Stimulated activated CD8-positive, alpha-beta memory T cell treated with anti-CD3 and anti-CD28 coated beads, Interleukin-15, amount 100 ng/mL, for 48 hours (primary cell): Measurements from ENCODE around the gene CCNY.
"Not testable (repeated sequence)": the region's sequence is repeated elsewhere in the genome, so short reads cannot be mapped to it uniquely, and the experiment has no call there.

Experiments used
- DNase-seq, 2 donors: peaks; one replicate each; pipeline ENCODE4 v3.0.0-alpha.2; 2020; ENCODE audit warnings: low read depth in 2 of 2

CCNY gene

GRCh38 chr10:35404077-35404476 lies 67.8 kb downstream of the CCNY start:
- DNase-seq, result not testable (repeated sequence)

GRCh38 chr10:35406003-35406630 lies 69.8 kb downstream of the CCNY start:
- not testable (repeated sequence) for DNase-seq

GRCh38 chr10:35407696-35408095 lies 71.4 kb downstream of the CCNY start:
- not testable (repeated sequence) for DNase-seq

- DNase-seq, result no peak
These were observed 72.8 kb downstream of the CCNY start for GRCh38 chr10:35409094-35409582.

- no peak for DNase-seq
These were observed 73.5 kb downstream of the CCNY start for GRCh38 chr10:35409808-35410207.

- DNase-seq, result no peak
These were observed 75.9 kb downstream of the CCNY start for GRCh38 chr10:35412003-35412723.

GRCh38 chr10:35412900-35413491 lies 76.7 kb downstream of the CCNY start:
- DNase-seq, result no peak

- DNase-seq, result peak in 1 of 2 donors; percentile 15
These were observed 77.9 kb downstream of the CCNY start for GRCh38 chr10:35413985-35414861.

- DNase-seq, result no peak
These were observed 79.2 kb downstream of the CCNY start for GRCh38 chr10:35415505-35415904.

GRCh38 chr10:35416619-35417312 lies 80.5 kb downstream of the CCNY start:
- no peak for DNase-seq

GRCh38 chr10:35417313-35417625 lies 81.0 kb downstream of the CCNY start:
- no peak for DNase-seq

- DNase-seq, result no peak
These were observed 81.5 kb downstream of the CCNY start for GRCh38 chr10:35417795-35418194.

GRCh38 chr10:35418580-35418979 lies 82.3 kb downstream of the CCNY start:
- DNase-seq, result not testable (repeated sequence)

- no peak for DNase-seq
These were observed 83.7 kb downstream of the CCNY start for GRCh38 chr10:35420044-35420443.

GRCh38 chr10:35420827-35421552 lies 84.7 kb downstream of the CCNY start:
- no peak for DNase-seq

GRCh38 chr10:35421553-35422178 lies 85.4 kb downstream of the CCNY start:
- no peak for DNase-seq

GRCh38 chr10:35422228-35422627 lies 85.9 kb downstream of the CCNY start:
- no peak for DNase-seq

- DNase-seq, result no peak
These were observed 87.4 kb downstream of the CCNY start for GRCh38 chr10:35423505-35424306.

GRCh38 chr10:35424680-35425285 lies 88.5 kb downstream of the CCNY start:
- no peak for DNase-seq
